ENCODE data around the gene TRMU. TPM values are rescaled to one million over a fixed set of nuclear protein-coding genes. Genes with fewer than 3 reads are reported as not detected.

The TRMU gene
- total RNA-seq, 2 donors from 2014 or later: 65.3 to 69.7 TPM

GRCh38 chr22:46366801-46367706 lies 31.5 kb downstream of the TRMU start:
- DNase-seq (no peak), ATAC-seq (replicated peaks in 1 of 2) (peak; percentile 10 to 30)
- Mint-ChIP-seq H3K27ac (no peak overlapping the region), H3K27me3 (ENCODE audit: low read depth) (peaks cover 9% of the 10 kb centered on the region), H3K4me1 (ENCODE audit: low read depth) (peaks cover 21% of the 10 kb centered on the region), H3K9me3 (no peaks in the 10 kb centered on the region), H3K4me3 (no peak overlapping the region), H3K36me3 (ENCODE audit: insufficient read depth in 2 of 2) (no peaks in the 10 kb centered on the region)

GRCh38 chr22:46367707-46368191 lies 32.2 kb downstream of the TRMU start:
- H3K36me3 Mint-ChIP-seq (ENCODE audit: insufficient read depth in 2 of 2): no peaks in the 10 kb centered on the region
- H3K27me3 Mint-ChIP-seq (ENCODE audit: low read depth): peaks cover 14% of the 10 kb centered on the region
- ATAC-seq (replicated peaks in 1 of 2): peak; percentile 75 to 78
- no peak overlapping the region for H3K27ac Mint-ChIP-seq
- H3K4me1 Mint-ChIP-seq (ENCODE audit: low read depth): peaks cover 24% of the 10 kb centered on the region
- peak; percentile 75 to 77 for DNase-seq
- no peaks in the 10 kb centered on the region for H3K9me3 Mint-ChIP-seq
- no peak overlapping the region for H3K4me3 Mint-ChIP-seq

GRCh38 chr22:46368422-46368821 lies 32.9 kb downstream of the TRMU start:
- Mint-ChIP-seq H3K4me1 (ENCODE audit: low read depth) (peaks cover 24% of the 10 kb centered on the region), H3K36me3 (ENCODE audit: insufficient read depth in 2 of 2) (no peaks in the 10 kb centered on the region), H3K9me3 (no peaks in the 10 kb centered on the region), H3K27me3 (ENCODE audit: low read depth) (peaks cover 16% of the 10 kb centered on the region), H3K27ac (no peak overlapping the region), H3K4me3 (peak overlapping the region in 1 of 2 donors; percentile 20)
- no peak for ATAC-seq (replicated peaks in 1 of 2)
- no peak for DNase-seq

DNA sequence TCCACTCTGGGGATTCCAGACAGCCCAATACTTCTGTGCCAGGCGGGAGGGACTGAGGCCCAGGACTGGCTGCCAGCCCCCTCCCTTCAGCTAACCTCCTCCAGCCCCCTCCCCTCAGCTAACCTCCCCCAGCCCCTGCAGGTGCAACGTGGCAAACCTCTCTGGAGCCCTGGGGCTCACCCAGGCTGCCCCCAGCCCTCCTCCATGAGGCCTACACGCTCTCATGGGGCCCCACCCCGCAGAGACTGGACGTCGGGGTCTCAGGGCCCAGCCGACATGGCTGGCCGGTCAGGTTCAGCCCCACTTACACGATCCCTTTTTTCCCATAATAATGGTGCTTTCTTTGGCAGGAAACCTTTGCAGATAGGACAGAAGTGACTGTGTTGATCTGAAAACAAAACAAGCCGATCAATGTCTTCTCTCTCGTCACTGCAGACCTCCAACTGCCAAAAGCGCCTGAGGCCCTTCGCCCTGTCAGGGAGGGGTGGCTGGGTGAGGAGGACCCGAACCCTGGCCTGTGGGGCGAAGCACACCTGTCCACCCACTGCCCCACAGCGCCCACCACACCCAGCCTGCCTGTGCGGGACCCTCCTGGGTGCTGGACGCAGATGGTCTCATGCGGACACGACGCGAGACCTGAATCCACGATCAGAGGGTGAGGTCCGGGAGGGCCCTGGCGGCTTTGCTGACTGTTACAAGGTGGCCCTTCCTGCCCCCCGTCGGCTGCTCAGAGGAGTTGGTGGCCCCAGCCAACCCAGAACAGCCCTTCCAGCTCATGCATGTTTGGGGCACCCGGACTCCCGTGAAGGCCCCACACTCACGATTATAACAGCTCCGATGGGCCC lies 33.6 kb downstream of the TRMU start:
- ATAC-seq (replicated peaks in 1 of 2): no peak
- no peaks in the 10 kb centered on the region for H3K9me3 Mint-ChIP-seq
- no peak overlapping the region for H3K4me3 Mint-ChIP-seq
- no peak overlapping the region for H3K27ac Mint-ChIP-seq
- no peak for DNase-seq
- H3K36me3 Mint-ChIP-seq (ENCODE audit: insufficient read depth in 2 of 2): no peaks in the 10 kb centered on the region
- peaks cover 16% of the 10 kb centered on the region for H3K27me3 Mint-ChIP-seq (ENCODE audit: low read depth)
- H3K4me1 Mint-ChIP-seq (ENCODE audit: low read depth): peaks cover 29% of the 10 kb centered on the region

- H3K4me3 Mint-ChIP-seq: no peak overlapping the region
Observed at GRCh38 chr22:46369716-46370583, 34.4 kb downstream of the TRMU start.

GRCh38 chr22:46370584-46371291 lies 35.2 kb downstream of the TRMU start:
- Mint-ChIP-seq H3K36me3 (ENCODE audit: insufficient read depth in 2 of 2) (peaks cover under 1 to 7% of the 10 kb centered on the region in 2 donors), H3K4me1 (ENCODE audit: low read depth) (peaks cover 35% of the 10 kb centered on the region), H3K27me3 (ENCODE audit: low read depth) (peaks cover 16% of the 10 kb centered on the region), H3K9me3 (peaks cover 0 to under 1% of the 10 kb centered on the region in 2 donors), H3K27ac (no peak overlapping the region), H3K4me3 (no peak overlapping the region)
- ATAC-seq (replicated peaks in 1 of 2): peak in 1 of 2 donors; percentile 23
- DNase-seq: no peak

More at GRCh38 chr22:46369716-46370583, 34.4 kb downstream of the TRMU start:
- DNase-seq (no peak), ATAC-seq (replicated peaks in 1 of 2) (no peak)
- Mint-ChIP-seq H3K4me1 (ENCODE audit: low read depth) (peaks cover 35% of the 10 kb centered on the region), H3K27me3 (ENCODE audit: low read depth) (peaks cover 16% of the 10 kb centered on the region), H3K36me3 (ENCODE audit: insufficient read depth in 2 of 2) (no peaks in the 10 kb centered on the region), H3K9me3 (no peaks in the 10 kb centered on the region), H3K27ac (no peak overlapping the region)

GRCh38 chr22:46371623-46372226 lies 36.2 kb downstream of the TRMU start:
- peaks cover 16% of the 10 kb centered on the region for H3K27me3 Mint-ChIP-seq (ENCODE audit: low read depth)
- peaks cover 2 to 4% of the 10 kb centered on the region in 2 donors for H3K9me3 Mint-ChIP-seq
- ATAC-seq (replicated peaks in 1 of 2) (no peak), DNase-seq (no peak)
- peaks cover 3 to 11% of the 10 kb centered on the region in 2 donors for H3K36me3 Mint-ChIP-seq (ENCODE audit: insufficient read depth in 2 of 2)
- H3K27ac Mint-ChIP-seq: no peak overlapping the region
- H3K4me3 Mint-ChIP-seq: no peak overlapping the region
- peaks cover 35% of the 10 kb centered on the region for H3K4me1 Mint-ChIP-seq (ENCODE audit: low read depth)

- peaks cover 3 to 11% of the 10 kb centered on the region in 2 donors for H3K36me3 Mint-ChIP-seq (ENCODE audit: insufficient read depth in 2 of 2)
- no peak overlapping the region for H3K27ac Mint-ChIP-seq
- peaks cover 2 to 4% of the 10 kb centered on the region in 2 donors for H3K9me3 Mint-ChIP-seq
Observed at GRCh38 chr22:46372686-46373085, 37.2 kb downstream of the TRMU start.

GRCh38 chr22:46373159-46373558 lies 37.6 kb downstream of the TRMU start:
- peaks cover 2 to 4% of the 10 kb centered on the region in 2 donors for H3K9me3 Mint-ChIP-seq
- H3K36me3 Mint-ChIP-seq (ENCODE audit: insufficient read depth in 2 of 2): peaks cover 3 to 11% of the 10 kb centered on the region in 2 donors
- H3K4me3 Mint-ChIP-seq: no peak overlapping the region
- H3K27ac Mint-ChIP-seq: no peak overlapping the region
- DNase-seq: no peak
- H3K27me3 Mint-ChIP-seq (ENCODE audit: low read depth): peaks cover 16% of the 10 kb centered on the region
- no peak for ATAC-seq (replicated peaks in 1 of 2)
- peaks cover 35% of the 10 kb centered on the region for H3K4me1 Mint-ChIP-seq (ENCODE audit: low read depth)

More at GRCh38 chr22:46372686-46373085, 37.2 kb downstream of the TRMU start:
- H3K4me3 Mint-ChIP-seq: no peak overlapping the region
- H3K27me3 Mint-ChIP-seq (ENCODE audit: low read depth): peaks cover 16% of the 10 kb centered on the region
- ATAC-seq (replicated peaks in 1 of 2): no peak
- DNase-seq: no peak
- H3K4me1 Mint-ChIP-seq (ENCODE audit: low read depth): peaks cover 35% of the 10 kb centered on the region

- Mint-ChIP-seq H3K4me3 (peak overlapping the region; percentile 23 to 53), H3K27ac (no peak overlapping the region), H3K4me1 (ENCODE audit: low read depth) (peaks cover 35% of the 10 kb centered on the region), H3K9me3 (peaks cover 2 to 4% of the 10 kb centered on the region in 2 donors), H3K36me3 (ENCODE audit: insufficient read depth in 2 of 2) (peaks cover 3 to 11% of the 10 kb centered on the region in 2 donors), H3K27me3 (ENCODE audit: low read depth) (peaks cover 16% of the 10 kb centered on the region)
- DNase-seq: peak in 1 of 2 donors; percentile 15
- peak; percentile 47 to 53 for ATAC-seq (replicated peaks in 1 of 2)
Observed at GRCh38 chr22:46373921-46374662, 38.6 kb downstream of the TRMU start.

Measured in activated T-cell treated with anti-CD3 and anti-CD28 coated beads, Interleukin-2, amount 50 U/mL, for 72 hours (primary cell).